GM18505 (cell line): Measurements from ENCODE around the gene GUCD1.
"Not testable (repeated sequence)": the region's sequence is repeated elsewhere in the genome, so short reads cannot be mapped to it uniquely, and the experiment has no call there.

Experiments
- ATAC-seq: cut with Tn5 transposase; IDR thresholded peaks from one replicate; pipeline ENCODE4 v1.9.1; 2021; ENCODE audit not compliant: unreplicated experiment
- POLR2A ChIP-seq: IDR thresholded peaks from 4 replicates; pipeline ENCODE4 v1.6.1; 2011; ENCODE audit warnings: borderline replicate concordance; ENCODE audit not compliant: insufficient read depth, insufficient read length; ENCODE audit errors: extremely low read depth

Gene GUCD1

DNA sequence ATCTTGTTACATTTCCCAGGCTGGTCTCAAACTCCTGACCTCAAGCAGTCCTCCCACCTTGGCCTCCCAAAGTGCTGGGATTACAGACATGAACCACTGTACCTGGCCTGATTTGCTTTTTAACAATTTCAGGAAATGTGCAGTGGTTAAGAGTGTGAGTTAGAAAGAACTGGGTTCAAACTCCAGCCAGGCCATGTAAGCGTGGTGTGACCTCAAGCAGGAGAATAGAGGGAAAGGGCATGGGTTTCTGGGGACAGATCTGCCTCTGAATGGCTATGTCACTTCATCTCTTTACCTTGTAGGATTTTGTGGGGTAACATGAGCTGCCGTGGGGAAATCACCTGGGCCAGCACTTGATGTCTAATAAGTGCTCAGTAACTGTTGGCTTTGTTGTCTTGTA is 10.1 kb upstream of the GUCD1 start:
- no peak for ATAC-seq
- TF ChIP-seq POLR2A: no peak

DNA sequence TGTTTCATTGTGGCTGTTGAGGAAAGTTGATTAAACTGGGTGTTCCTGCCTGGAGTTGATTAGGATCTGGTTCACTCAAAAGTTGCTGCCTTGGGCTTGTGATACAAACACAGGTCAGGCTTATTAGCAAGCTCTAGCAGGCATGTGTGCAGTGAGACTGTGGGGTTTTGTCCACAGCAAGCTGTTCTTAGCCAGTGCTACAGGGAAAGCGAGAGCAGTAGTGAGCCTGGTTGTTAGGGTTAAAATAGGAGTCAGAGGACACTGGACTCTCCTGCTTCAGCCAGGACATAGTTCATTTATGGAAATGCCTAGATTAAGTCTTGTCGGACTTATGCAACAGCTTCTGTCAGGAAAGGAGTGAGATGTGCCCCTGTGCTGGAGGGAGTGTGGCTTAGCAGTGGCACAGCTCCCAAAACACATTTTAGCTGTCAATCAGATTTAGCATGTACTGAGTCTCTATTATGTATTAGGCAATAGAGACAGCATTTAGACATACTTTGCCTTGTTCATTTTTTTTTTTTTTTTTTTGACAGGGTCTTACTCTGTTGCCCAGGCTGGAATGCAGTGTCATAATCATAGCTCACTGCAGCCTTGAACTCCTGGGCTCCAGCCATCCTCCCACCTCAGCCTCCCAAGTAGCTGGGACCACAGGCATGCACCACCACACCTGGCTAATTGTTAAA is 9.6 kb upstream of the GUCD1 start:
- no peak for ATAC-seq
- TF ChIP-seq POLR2A: no peak

DNA sequence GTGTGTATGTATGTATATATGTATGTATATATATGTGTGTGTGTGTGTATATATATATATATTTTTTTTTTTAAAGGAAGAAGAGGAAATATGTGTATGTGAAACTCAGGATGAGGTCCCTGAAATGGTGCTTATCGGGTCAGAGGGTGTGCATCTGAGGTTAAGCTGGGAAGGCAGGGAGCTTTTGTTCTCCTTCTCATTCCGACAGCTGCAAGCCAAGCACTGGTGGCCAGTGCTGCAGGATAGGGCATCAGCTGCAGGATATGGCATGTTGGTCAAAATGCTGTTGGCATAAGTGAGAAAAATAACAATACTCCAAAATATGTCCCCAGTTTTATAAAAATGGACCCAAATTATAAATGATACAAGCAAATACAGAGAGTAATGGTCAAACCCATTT is 8.3 kb upstream of the GUCD1 start:
- no peak for TF ChIP-seq POLR2A
- ATAC-seq: no peak

DNA sequence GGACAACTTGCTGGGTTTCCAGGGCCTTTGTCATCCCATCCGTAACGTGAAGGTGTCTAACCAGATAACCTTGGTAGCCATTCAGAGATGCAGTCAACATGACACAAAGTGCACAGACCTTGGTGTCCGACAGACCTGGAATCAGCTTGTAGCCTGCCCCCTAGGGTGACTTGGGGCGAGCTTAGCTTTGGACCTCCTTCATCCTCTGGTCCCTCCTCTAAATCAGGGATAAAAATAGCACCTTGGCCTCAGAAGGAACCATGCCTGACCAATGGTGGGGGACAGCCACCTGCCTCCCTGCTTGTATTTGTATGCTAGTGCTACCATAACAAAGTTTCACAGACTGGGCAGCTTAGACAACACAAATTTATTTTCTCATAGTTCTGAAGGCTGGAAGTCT is 4.5 kb upstream of the GUCD1 start:
- no peak for ATAC-seq
- no peak for TF ChIP-seq POLR2A

DNA sequence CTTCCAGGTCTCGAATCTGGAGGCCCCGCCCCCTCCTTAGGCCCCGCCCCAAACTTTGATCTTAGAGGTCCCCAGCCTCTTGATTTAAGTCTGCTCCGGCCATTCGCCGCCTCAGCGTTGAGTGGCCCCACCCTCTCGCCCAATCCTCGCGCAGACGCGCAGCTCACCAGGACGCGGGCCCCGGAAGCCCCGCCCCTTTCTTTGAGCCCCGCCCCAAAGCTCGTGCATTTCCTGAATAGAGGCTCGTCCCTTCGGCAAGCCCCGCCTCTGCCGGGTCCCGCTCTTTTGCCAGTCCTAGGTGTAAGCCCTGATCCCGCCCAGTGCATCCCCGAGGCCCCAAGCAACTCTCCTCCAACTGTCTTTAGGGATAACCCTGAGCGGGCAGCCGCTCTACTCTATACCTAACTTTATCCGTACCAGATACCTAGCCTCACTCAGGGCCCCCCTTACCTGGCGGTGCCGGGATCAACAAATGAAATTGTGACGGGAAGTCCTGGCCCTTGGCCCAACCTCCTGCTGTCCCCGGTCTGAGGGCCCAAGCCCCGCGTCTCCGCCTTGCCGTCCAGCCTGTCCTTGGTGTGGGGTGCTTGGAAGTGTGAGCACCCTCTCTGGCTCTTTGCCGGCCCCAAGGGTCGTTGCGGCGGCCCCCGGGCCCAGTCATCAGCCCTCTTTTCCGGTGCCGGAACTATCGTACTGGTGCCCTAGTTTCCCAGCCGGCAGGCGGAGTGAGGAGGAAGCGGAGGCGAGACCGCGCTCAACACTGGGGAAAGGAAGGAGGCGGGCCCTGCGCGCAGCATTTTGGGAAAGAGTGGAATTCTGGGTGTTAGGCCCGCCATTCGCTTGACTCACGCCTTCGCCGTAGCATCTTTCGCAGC is 464 bp upstream of the GUCD1 start, which contains the start of gene SNRPD3:
Gene SNRPD3, plus strand, starts transcription at position 835 of the 875 bp plus-strand sequence. CDS start 1,676 bp downstream, outside the sequence.
- peak; percentile 60 for ATAC-seq

DNA sequence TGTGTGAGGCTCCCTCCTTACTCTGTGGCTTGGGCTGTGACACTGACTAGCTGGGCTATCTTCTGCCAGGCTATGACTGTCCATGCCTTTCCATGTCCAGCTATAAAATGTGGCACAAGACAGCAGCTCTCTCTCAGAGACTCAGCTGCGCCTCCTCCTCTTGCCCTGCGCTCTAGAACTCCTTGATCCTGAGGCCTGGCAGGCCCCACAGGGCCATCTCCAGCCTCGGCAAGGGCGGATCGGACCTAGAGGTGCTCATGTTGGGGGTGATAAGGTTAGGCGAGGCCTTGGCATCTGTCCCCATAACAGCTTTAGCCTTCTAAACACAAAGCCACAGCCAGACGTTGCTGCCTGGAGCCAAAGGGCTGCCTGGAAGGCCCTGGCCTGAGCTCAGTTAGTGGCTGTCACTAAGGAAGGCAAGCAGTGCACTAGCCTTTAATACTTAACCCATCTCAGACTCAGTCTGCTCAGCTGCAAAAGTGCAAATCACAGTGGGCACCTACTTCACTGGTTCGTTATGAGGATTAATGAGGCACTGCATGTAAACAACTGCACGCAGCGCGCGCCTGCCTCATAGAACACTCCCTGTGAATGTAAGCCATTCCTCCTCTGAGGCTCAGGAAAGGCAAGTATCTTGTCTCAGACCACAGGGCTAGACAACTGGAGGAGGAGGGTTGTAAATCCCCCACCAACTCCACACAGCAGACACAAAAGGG is 1.2 kb downstream of the GUCD1 start:
- ATAC-seq: no peak
- no peak for TF ChIP-seq POLR2A

More for the DNA sequence above, 464 bp upstream of the GUCD1 start, which contains the start of gene SNRPD3:
- TF ChIP-seq POLR2A: peak; percentile 75

DNA sequence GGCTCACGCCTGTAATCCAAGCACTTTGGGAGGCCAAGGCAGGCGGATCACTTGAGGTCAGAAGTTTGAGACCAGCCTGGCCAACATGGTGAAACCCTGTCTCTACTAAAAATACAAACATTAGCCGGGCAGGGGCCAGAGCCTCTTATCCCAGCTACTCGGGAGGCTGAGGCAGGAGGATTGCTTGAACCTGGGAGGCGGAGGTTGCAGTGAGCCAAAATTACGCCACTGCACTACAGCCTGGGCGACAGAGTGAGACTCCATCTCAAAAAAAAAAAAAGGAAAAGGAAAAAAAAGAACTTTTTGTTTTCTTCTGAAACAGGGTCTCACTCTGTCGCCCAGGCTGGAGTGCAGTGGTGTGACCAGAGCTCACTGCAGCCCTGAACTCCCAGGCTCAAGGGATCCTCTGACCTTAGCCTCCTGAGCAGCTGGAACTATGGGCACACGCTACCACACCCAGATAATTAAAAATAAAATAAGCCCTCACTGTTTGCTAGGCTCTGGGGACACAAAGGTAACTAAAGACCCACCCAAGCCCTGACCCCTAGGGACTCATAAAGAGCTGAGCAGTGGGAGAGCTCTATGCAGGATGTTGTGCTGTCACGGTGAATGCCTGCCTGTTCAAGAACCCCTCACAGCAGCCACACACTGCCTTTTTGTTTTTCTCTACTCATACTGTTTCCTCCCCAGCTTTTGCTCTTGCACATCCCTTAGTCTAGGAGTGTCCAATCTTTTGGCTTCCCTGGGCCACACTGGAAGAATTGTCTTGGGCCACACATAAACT is 2.2 kb downstream of the GUCD1 start:
- not testable (repeated sequence) for ATAC-seq

DNA sequence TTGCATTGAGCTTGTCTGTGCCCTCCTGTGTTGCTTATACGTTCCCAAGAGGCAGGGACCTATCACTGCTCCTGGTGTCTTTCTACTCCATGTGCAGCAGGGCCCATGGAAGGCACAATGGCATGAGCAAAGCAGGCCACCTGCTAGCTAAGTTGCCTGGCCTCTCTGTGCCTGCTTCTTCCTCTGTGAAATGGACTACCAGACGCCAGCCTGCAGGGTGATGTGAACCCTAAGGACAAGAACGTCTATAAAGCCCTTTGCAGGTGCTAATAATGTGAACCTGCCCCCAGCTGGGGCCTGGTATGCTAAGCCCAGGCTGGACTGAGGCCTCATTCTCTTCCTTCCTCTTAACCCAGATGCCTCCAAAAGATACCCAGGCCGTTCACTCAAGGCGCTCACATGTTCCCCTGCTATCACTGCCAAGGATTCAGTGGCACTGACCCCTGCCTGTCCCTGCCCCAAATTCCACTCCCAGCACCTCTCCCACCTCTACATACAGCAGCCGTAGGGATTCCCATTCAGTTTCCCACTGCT is 4.0 kb downstream of the GUCD1 start:
- no peak for ATAC-seq
- TF ChIP-seq POLR2A: no peak

DNA sequence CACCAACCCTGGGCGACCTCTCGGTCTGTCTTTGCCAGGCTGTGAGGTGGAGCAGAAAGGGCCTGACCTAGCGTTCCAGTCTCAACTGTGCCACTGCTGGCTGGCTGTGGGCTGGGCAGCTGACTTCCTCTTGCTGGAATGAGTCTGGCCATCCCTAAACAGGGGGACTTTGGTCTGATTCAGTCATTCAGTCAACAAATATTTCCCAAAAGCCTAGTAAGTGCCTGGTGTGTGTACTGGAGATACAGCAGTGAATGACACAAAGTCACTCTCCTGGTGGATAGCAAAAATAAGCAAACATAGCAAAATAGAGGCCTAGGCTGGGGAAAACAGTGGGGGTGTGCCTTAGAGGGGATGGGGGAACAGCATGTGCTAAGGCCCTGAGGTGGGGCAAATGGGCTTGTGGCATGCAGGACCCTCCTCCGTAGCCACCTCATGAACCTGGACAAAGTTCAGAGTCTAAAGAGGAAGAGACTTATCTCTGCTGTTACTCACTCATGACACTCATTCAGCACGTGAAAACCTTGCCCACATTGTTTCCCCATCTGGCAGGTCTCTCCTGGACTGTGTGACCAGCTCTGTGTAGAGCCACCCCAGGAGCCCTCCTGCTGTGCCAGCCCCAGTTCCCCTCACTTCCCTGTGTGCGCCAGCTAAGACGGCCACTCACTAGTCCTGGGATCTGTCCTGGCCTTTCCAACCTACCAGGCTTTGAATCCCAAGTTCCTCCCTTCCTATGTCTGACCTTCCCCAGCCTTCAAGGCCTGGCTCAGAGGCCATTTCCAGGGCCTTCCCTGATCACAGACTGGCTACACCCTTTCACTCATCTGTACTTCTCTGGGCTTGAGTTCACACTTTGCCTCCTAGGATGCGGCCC is 4.7 kb downstream of the GUCD1 start:
- ATAC-seq: no peak
- no peak for TF ChIP-seq POLR2A

DNA sequence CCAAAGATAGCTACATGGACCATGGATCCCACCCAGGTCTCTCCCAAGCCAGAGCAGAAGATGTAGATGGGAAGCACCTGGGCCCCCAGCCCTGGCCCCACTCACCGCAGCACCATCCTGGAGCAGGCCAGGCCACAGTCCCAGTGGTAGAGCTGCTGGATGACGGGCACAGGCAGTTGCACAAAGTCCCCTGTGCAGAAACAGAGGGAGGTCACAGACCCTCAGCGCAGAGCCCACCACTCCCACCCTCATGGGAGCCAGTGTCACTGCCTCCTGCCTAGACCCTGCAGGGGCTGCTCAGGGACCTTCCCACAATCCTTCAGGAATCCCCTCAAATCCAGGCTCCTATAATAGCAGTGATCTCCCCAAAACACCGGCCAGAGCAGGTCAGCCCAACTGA is 6.1 kb downstream of the GUCD1 start:
- TF ChIP-seq POLR2A: no peak

DNA sequence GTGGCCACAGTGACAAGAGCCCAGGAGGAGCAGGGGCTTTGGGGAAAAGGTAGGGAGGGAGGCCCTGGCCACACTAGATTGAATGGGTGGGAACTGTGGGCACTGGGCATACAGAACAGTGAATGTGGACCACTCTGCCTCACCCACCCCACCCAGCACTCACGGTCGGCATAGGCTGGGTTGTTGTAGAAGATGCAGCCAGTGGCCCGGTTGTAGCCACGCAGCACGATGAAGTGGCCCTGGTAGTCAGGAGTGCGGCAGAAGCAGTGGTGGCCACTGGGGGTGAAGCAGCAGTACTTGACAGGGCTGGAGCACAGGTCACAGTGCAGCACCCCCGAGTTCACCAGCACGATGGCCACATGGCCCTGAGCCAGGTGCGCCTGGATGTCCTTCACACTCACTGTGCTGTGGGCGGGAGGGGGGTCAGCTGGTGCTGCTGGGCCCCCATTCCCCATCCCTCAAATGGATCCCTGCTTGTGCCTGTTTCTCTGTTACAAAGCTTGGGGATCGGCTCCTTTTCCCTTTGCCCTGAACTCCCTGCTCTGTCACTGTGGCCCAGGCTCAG is 11.2 kb downstream of the GUCD1 start:
- no peak for TF ChIP-seq POLR2A
- no peak for ATAC-seq

More for the DNA sequence above, 6.1 kb downstream of the GUCD1 start:
- no peak for ATAC-seq

DNA sequence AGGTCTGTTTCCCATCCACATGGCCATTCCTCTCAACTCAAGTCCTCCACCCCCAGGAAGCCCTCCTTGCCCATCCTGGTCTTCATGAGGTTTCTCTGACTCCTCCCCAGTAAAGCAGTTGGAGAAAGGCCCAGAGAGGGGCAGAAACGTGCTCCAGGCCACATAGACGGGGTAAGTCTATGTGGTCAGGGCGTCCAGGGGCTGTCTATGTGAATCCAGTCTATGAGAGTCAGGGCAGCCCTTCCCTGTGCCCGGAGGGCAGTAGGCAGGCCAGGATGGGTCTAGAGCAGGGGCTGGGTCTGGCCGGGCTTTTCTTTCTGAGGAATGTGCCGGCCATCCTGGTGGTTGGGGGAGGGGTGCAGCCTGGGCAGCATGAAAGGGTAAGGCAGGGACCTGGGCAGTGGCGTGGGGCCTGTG is 11.7 kb downstream of the GUCD1 start:
- ATAC-seq: no peak
- no peak for TF ChIP-seq POLR2A

DNA sequence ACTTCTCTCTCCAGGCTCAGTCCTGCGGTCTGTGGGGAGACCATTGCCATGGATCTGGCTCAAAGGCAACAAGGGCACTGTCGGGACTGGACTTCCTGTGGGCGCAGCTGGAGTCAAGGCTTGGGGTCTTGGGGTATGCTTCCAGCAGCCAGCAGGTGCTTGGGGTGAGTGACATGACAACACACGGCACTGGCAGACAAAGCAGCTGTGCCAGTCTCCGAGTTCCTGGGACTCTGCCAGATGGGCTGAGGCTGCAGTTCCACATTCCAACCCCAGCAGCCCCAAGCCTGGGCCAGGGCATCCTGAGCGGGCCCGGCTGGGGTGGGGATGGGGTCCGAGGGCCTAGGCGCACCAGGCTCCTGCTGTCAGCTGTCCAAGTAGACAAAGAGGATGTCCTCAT is 12.3 kb downstream of the GUCD1 start:
- TF ChIP-seq POLR2A: no peak
- no peak for ATAC-seq
